ENCODE results near the gene SLC25A39. TPM values are rescaled to one million over a fixed set of nuclear protein-coding genes. Genes with fewer than 3 reads are reported as not detected.

The SLC25A39 gene
- total RNA-seq, 1 donor from 2014 or later, result 137 TPM

DNA sequence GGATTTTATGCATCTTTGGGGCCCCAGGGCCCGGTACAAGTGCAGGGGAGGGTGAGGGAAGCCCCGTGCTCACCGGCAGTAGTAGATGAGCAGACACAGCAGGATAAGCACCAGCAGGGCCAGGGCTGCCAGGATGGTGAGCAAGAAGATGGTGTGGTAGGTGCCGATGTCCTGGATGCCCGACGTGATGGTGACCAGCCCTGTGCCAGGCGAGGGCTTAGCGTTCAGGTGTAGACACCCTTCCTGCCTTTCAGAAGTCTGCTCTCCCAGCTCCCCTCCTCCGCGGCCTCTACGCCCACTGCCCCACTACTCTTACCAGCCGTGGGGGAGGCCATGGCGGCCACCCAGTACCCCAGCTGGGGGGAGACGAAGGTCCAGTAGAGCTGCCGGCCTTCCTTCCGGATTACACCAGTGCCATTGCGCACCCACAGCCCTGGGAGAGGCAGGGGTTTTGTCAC is 31.0 kb upstream of the SLC25A39 start:
- Mint-ChIP-seq H3K4me3 (no peak overlapping the region), H3K9me3 (no peaks in the 10 kb centered on the region), H3K27ac (no peak overlapping the region), H3K4me1 (ENCODE audit: unreplicated experiment) (peaks cover 18% of the 10 kb centered on the region), H3K27me3 (no peaks in the 10 kb centered on the region), H3K36me3 (peaks cover 4% of the 10 kb centered on the region)
- TF ChIP-seq, protein P1, sequence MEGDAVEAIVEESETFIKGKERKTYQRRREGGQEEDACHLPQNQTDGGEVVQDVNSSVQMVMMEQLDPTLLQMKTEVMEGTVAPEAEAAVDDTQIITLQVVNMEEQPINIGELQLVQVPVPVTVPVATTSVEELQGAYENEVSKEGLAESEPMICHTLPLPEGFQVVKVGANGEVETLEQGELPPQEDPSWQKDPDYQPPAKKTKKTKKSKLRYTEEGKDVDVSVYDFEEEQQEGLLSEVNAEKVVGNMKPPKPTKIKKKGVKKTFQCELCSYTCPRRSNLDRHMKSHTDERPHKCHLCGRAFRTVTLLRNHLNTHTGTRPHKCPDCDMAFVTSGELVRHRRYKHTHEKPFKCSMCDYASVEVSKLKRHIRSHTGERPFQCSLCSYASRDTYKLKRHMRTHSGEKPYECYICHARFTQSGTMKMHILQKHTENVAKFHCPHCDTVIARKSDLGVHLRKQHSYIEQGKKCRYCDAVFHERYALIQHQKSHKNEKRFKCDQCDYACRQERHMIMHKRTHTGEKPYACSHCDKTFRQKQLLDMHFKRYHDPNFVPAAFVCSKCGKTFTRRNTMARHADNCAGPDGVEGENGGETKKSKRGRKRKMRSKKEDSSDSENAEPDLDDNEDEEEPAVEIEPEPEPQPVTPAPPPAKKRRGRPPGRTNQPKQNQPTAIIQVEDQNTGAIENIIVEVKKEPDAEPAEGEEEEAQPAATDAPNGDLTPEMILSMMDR (conservative IDR thresholded peaks at IDR 0.05), result no peak
- DNase-seq (ENCODE audit: extremely low spot score, unreplicated experiment), result no peak

DNA sequence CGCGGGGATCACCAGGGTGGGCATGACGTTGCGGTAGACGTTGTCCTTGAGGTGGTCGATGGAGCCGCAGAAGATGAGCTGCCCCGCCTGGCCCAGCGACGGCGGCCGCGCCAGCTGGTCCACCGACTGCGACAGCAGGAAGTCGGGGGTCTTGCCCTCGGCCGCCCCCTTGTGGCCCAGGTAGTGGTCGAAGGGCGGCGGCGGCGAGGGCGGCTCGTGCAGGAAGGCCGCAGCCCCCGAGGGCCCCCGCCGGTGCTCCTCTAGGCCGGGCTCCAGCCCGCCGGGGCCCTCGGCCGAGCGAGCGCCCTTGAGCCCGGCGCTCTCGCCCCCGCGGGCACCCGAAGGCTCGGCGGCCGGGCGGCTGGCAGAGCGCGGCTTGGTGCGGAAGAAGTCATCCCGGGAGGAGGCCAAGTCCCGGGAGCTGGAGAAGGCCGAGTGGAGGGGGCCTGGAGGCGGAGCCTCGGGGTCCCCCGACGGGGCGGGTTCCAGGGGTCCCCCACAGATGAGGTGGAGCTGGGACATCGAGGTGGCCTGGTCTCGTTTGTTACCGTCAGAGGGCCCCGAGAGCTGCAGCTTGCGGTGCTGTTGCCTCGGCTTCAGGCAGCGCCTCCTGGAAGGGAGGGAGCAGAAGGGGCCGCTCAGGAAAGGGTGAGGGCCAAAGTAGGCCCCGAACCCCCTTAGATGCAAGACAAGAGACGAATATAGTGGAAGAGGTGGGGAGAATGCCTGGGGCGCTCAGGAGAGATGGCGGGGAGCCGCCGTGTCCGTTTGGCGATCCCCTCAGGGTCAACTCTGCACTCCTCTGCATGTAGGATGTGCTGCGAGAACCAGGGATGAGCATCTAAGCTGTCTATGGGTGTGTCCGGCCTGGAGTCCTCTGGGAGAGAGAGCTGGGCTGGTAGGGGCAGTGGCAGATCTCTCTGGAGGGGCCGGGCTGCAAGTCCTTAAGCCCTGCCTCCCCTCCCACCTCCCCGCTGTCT is 30.2 kb upstream of the SLC25A39 start:
- Mint-ChIP-seq H3K4me1 (ENCODE audit: unreplicated experiment) (peaks cover 11% of the 10 kb centered on the region), H3K36me3 (peaks cover 4% of the 10 kb centered on the region), H3K4me3 (peak overlapping the region; percentile 36), H3K27me3 (no peaks in the 10 kb centered on the region), H3K9me3 (no peaks in the 10 kb centered on the region), H3K27ac (no peak overlapping the region)
- no peak for DNase-seq (ENCODE audit: extremely low spot score, unreplicated experiment)
- TF ChIP-seq, protein P1 (conservative IDR thresholded peaks at IDR 0.05), result peak; percentile 78

DNA sequence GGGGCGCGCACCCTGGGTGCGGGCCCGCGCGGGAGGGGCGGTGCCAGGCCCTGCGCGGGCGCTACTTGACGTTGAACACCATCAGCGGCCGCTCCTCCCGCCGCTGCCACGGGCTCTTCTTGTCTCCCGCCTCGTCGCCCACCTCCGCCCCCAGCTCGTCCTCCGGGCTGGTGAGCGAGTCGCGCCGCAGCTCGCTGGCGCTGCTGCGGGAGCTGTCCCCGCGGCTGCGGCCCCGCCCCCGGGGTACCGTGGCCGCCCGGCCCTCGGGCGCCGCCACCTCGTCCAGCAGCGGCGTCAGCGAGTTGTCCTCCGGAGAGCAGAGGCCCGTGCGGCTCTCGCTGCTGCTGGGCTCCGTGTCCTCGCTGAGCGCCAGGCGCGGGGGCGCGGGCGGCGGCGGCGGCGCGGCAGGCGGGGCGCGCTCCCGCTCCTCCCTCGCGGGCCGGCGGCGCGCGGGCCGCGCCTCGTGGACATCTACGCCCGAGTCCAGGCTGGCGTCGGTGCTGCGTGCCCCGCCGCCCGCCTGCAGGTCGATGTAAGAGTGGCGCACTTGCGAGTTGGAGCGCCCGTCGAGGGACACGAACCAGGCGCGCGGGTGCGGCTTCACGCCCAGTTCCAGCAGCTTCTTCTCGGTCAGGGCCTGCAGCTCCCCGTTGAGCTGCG is 29.2 kb upstream of the SLC25A39 start:
- Mint-ChIP-seq H3K4me1 (ENCODE audit: unreplicated experiment) (peaks cover 5% of the 10 kb centered on the region), H3K27ac (no peak overlapping the region), H3K36me3 (peaks cover 4% of the 10 kb centered on the region), H3K9me3 (no peaks in the 10 kb centered on the region), H3K4me3 (no peak overlapping the region), H3K27me3 (no peaks in the 10 kb centered on the region)
- no peak for DNase-seq (ENCODE audit: extremely low spot score, unreplicated experiment)
- TF ChIP-seq, protein P1 (conservative IDR thresholded peaks at IDR 0.05), result no peak

DNA sequence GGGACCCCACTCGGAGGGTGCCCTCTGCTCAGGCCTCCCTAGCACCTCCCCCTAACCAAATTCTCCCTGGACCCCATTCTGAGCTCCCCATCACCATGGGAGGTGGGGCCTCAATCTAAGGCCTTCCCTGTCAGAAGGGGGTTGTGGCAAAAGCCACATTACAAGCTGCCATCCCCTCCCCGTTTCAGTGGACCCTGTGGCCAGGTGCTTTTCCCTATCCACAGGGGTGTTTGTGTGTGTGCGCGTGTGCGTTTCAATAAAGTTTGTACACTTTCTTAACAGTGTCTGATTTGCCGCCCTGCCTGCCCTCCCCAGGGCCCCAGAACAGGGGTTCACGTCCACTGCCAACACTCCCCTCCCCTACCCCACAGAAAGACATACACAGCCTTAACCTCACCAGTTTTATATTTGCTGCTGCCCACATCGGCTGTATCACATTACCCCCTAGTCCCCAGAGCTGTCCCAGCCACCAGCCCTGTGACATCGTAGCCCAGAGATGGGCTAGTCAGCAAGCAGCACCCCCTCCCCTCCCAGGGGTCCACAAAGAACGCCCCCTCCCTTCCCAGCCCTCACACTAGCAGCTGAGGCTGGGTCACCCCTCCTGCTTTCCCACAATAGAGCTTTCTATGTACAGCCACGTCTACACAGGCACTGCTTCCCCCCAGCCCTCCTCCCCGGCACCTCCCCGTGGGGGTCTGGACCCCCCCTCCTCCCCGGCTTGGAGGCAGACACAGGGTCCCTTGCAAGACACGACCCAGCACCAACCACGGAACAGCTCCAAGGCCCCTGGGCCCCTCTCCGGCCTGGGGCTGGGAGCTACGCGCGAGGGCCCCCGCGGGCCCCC is 28.4 kb upstream of the SLC25A39 start:
- no peak for DNase-seq (ENCODE audit: extremely low spot score, unreplicated experiment)
- Mint-ChIP-seq H3K4me3 (peak overlapping the region; percentile 52), H3K4me1 (ENCODE audit: unreplicated experiment) (peaks cover 4% of the 10 kb centered on the region), H3K27me3 (no peaks in the 10 kb centered on the region), H3K36me3 (peaks cover 4% of the 10 kb centered on the region), H3K9me3 (no peaks in the 10 kb centered on the region), H3K27ac (no peak overlapping the region)
- TF ChIP-seq, protein P1 (conservative IDR thresholded peaks at IDR 0.05), result no peak

Data from type B pancreatic cell (in vitro differentiated cells).